ENCODE data around the gene ZNF226. TPM values are rescaled to one million over a fixed set of nuclear protein-coding genes. Genes with fewer than 3 reads are reported as not detected.

ZNF226 gene
- total and polyA plus RNA-seq, 9 of the 15 experiments (the other 6 are each of a cell fraction or from before 2014, with no cell fraction given), result 6.2 to 19.4 (median 9.3) TPM

GRCh38 chr19:44164673-44165512, at the start of gene ZNF226 (continued):
- no peak for TF ChIP-seq STAT6 (CRISPR knock-in tag; IDR thresholded peaks at IDR 0.05)
- TF ChIP-seq ZBTB7A (IDR thresholded peaks at IDR 0.05; ENCODE audit: borderline replicate concordance, control insufficient read depth, low read depth, low read length), result no peak
- no peak for TF ChIP-seq FUS (optimal IDR thresholded peaks at IDR 0.05; ENCODE audit: low read depth, low read length)
- no peak for TF ChIP-seq ZNF41 (CRISPR knock-in tag; conservative IDR thresholded peaks at IDR 0.05)
- no peak for TF ChIP-seq SMAD1 (IDR thresholded peaks at IDR 0.05; ENCODE audit: low read depth, low read length, partially characterized antibody)
- TF ChIP-seq GTF2A2 (tag; IDR thresholded peaks at IDR 0.05), result no peak
- no peak for TF ChIP-seq TSHZ1 (CRISPR knock-in tag; IDR thresholded peaks at IDR 0.05)
- no peak for TF ChIP-seq ZNF551 (CRISPR knock-in tag; IDR thresholded peaks at IDR 0.05)
- no peak for TF ChIP-seq ZNF384 (IDR thresholded peaks at IDR 0.05; ENCODE audit: low read depth, low read length)
- TF ChIP-seq THRAP3 (IDR thresholded peaks at IDR 0.05; ENCODE audit: borderline replicate concordance), result no peak
- peak; percentile 28; the same call in 1 of the 2 replicates for TF ChIP-seq SOX6 (IDR thresholded peaks at IDR 0.05)
- TF ChIP-seq ZNF785 (CRISPR knock-in tag; IDR thresholded peaks at IDR 0.05), result no peak
- TF ChIP-seq ZFP36 (IDR thresholded peaks at IDR 0.05; ENCODE audit: low read depth, low read length, partially characterized antibody), result no peak
- no peak for TF ChIP-seq ZNF764 (CRISPR knock-in tag; IDR thresholded peaks at IDR 0.05; ENCODE audit: low read depth)
- TF ChIP-seq SIRT6 (IDR thresholded peaks at IDR 0.05; ENCODE audit: low read depth, low read length), result no peak
- TF ChIP-seq ZNF583 (CRISPR knock-in tag; IDR thresholded peaks at IDR 0.05), result no peak
- no peak for TF ChIP-seq BMI1 (IDR thresholded peaks at IDR 0.05; ENCODE audit: low read length)
- no peak for TF ChIP-seq SMAD2 (IDR thresholded peaks at IDR 0.05; ENCODE audit: low read depth, low read length)
- no peak for TF ChIP-seq USF1 (CRISPR knock-in tag; IDR thresholded peaks at IDR 0.05)
- no peak for TF ChIP-seq SNIP1 (IDR thresholded peaks at IDR 0.05; ENCODE audit: low read depth)
- TF ChIP-seq ZNF584 (CRISPR knock-in tag; IDR thresholded peaks at IDR 0.05; ENCODE audit: low read depth), result 0 out of 2 replicates have a peak, but pooled peaks have one; percentile 54
